Stimulated activated CD8-positive, alpha-beta memory T cell treated with anti-CD3 and anti-CD28 coated beads, Interleukin-4, amount 100 ng/mL, for 48 hours (primary cell): ENCODE data around the gene NAE1.

Source experiments
- DNase-seq: peaks from one replicate; pipeline ENCODE4 v3.0.0-alpha.2; 2020

The NAE1 gene

GRCh38 chr16:66849549-66849948 is 18.8 kb upstream of the NAE1 start:
- no peak for DNase-seq

- no peak for DNase-seq
Observed at GRCh38 chr16:66849021-66849420, 18.2 kb upstream of the NAE1 start.

- DNase-seq, result no peak
Observed at GRCh38 chr16:66848172-66848571, 17.4 kb upstream of the NAE1 start.

- no peak for DNase-seq
Observed at GRCh38 chr16:66847533-66848067, 16.8 kb upstream of the NAE1 start.

- DNase-seq, result no peak
Observed at GRCh38 chr16:66846831-66847230, 16.1 kb upstream of the NAE1 start.

GRCh38 chr16:66846266-66846665 is 15.5 kb upstream of the NAE1 start:
- DNase-seq, result no peak

- DNase-seq, result no peak
Observed at GRCh38 chr16:66845791-66846221, 15.0 kb upstream of the NAE1 start.

GRCh38 chr16:66845080-66845410 is 14.3 kb upstream of the NAE1 start:
- DNase-seq, result no peak

GRCh38 chr16:66844342-66845079 is 13.7 kb upstream of the NAE1 start, which contains the start of gene CA7:
TSS of gene CA7 (plus strand) at chr16:66844414. CDS start at chr16:66844488, 74 bp downstream.
- DNase-seq, result no peak

- DNase-seq, result no peak
Observed at GRCh38 chr16:66844009-66844341, 13.2 kb upstream of the NAE1 start.

GRCh38 chr16:66843191-66843590 is 12.4 kb upstream of the NAE1 start:
- no peak for DNase-seq

GRCh38 chr16:66842765-66843164 is 12.0 kb upstream of the NAE1 start:
- DNase-seq, result no peak

GRCh38 chr16:66841366-66841765 is 10.6 kb upstream of the NAE1 start:
- no peak for DNase-seq

- no peak for DNase-seq
Observed at GRCh38 chr16:66840883-66841282, 10.1 kb upstream of the NAE1 start.

GRCh38 chr16:66834746-66835145 is 4.0 kb upstream of the NAE1 start:
- DNase-seq, result no peak

- no peak for DNase-seq
Observed at GRCh38 chr16:66832661-66833305, 2.0 kb upstream of the NAE1 start.

GRCh38 chr16:66832190-66832589 is 1.4 kb upstream of the NAE1 start:
- DNase-seq, result no peak

- no peak for DNase-seq
Observed at GRCh38 chr16:66824006-66824405, 6.8 kb downstream of the NAE1 start.

- DNase-seq, result no peak
Observed at GRCh38 chr16:66814734-66815133, 16.0 kb downstream of the NAE1 start.

GRCh38 chr16:66811043-66811442 is 19.7 kb downstream of the NAE1 start:
- DNase-seq, result no peak

GRCh38 chr16:66810391-66810790 is 20.4 kb downstream of the NAE1 start:
- no peak for DNase-seq

- no peak for DNase-seq
Observed at GRCh38 chr16:66809765-66810164, 21.0 kb downstream of the NAE1 start.

GRCh38 chr16:66802159-66802558 is 28.6 kb downstream of the NAE1 start:
- no peak for DNase-seq

GRCh38 chr16:66801320-66802105 is 29.3 kb downstream of the NAE1 start, which contains the start of gene TERB1:
TSS of gene TERB1 (minus strand) at chr16:66801584. CDS start at chr16:66796798, 4,786 bp downstream.
- no peak for DNase-seq
